K562 (cell line): ENCODE results near the gene MIEF2. TPM values are rescaled to one million over a fixed set of nuclear protein-coding genes. Genes with fewer than 3 reads are reported as not detected.
A peak's percentile ranks its signal among the peaks of the same experiment; 100 is the strongest.

Experiments used
- BDP1 ChIP-seq: IDR thresholded peaks from 3 replicates; pipeline ENCODE4 v1.6.1; 2011; ENCODE audit not compliant: insufficient read length, insufficient read depth
- CREB1 ChIP-seq, 2 experiments: sonication (generic) in 1 of 2; formaldehyde crosslinking in 1 of 2; IDR thresholded peaks; 2 replicates each; pipeline versions ENCODE4 v1.6.1 to v1.8.0; 2012 to 2022; ENCODE audit warnings: inconsistent platforms in 1 of 2, mild to moderate bottlenecking in 1 of 2, missing genetic modification reagents in 1 of 2, moderate library complexity in 1 of 2
- DIDO1 ChIP-seq: fragments of 450-650 bp; IDR thresholded peaks from 2 replicates; pipeline ENCODE4 v1.6.1; 2016; ENCODE audit warnings: low read depth, missing biosample characterization, missing genetic modification characterization
- HDAC2 ChIP-seq: fragments of 450-650 bp; IDR thresholded peaks from 2 replicates; pipeline ENCODE4 v1.6.1; 2016; ENCODE audit warnings: mild to moderate bottlenecking
- HNRNPK ChIP-seq: fragments of 200-400 bp; formaldehyde crosslinking; IDR thresholded peaks from one replicate; pipeline ENCODE4 v1.6.1; 2018; ENCODE audit warnings: mild to moderate bottlenecking, low read depth, low read length; ENCODE audit not compliant: poor library complexity, severe bottlenecking
- PHF21A ChIP-seq: fragments of 450-650 bp; IDR thresholded peaks from 2 replicates; pipeline ENCODE4 v1.6.1; 2017; ENCODE audit warnings: low read depth, borderline replicate concordance
- POLR2A ChIP-seq: fragments of 450-650 bp; conservative IDR thresholded peaks from 2 replicates; pipeline ENCODE4 v1.6.1; 2016
- TBP ChIP-seq: optimal IDR thresholded peaks from 2 replicates; pipeline ENCODE3; 2011; ENCODE audit warnings: low read depth, low read length, improper control_type of control experiment
- ZNF282 ChIP-seq: sonication (generic); formaldehyde crosslinking; IDR thresholded peaks from 2 replicates; pipeline ENCODE4 v1.8.1; 2023; ENCODE audit warnings: missing genetic modification reagents
- polyA plus RNA-seq, 8 experiments: library from polyadenylated mRNA; depleted of rRNA in 4 of 8; stranded (reverse) in 5 of 8; unstranded in 3 of 8; fragments of >200 nt; fragmentation: Nextera tagmentation in 2 of 8; fragmentation: Illumina TruSeq in 1 of 8; extraction: Ambion mirVana in 2 of 8; extraction: Trizol in 1 of 8; gene quantifications; 2 replicates each; pipeline versions ENCODE4 v1.2.1 to v1.2.3, GENCODE V29; 2011 to 2014; ENCODE audit warnings: inconsistent platforms in 1 of 8, missing spikeins in 1 of 8
- total RNA-seq, 7 experiments: library from RNA; depleted of rRNA in 6 of 7; stranded (reverse); fragments of >200 nt in 6 of 7; fragmentation: Illumina TruSeq in 2 of 7; extraction: Trizol in 2 of 7; gene quantifications; 2 replicates each; pipeline versions ENCODE4 v1.2.1 to v1.2.3, GENCODE V29; 2011 to 2021; ENCODE audit warnings: low replicate concordance in 1 of 7
- TF ChIP-seq, protein P1 (sequence below): sonication (generic); formaldehyde crosslinking; IDR thresholded peaks from 2 replicates; pipeline ENCODE4 v1.8.0; 2022; ENCODE audit warnings: mild to moderate bottlenecking, missing genetic modification reagents
- TF ChIP-seq, protein P2 (sequence below), 2 experiments: IDR thresholded peaks; 2 replicates each; pipeline ENCODE4 v1.6.1; 2011; ENCODE audit warnings: borderline replicate concordance in 1 of 2, control low read depth in 1 of 2, low read depth in 1 of 2, low read length in 1 of 2, mild to moderate bottlenecking in 1 of 2, mixed read lengths in 1 of 2, moderate library complexity in 1 of 2; ENCODE audit not compliant: insufficient read depth in 1 of 2, insufficient read length in 1 of 2, poor library complexity in 1 of 2, severe bottlenecking in 1 of 2; ENCODE audit errors: extremely low read depth in 1 of 2
- TF ChIP-seq, protein P3 (sequence below): fragments of 200-800 bp; sonication (Bioruptor generic); IDR thresholded peaks from 2 replicates; pipeline ENCODE4 v1.6.1; 2017; ENCODE audit warnings: missing genetic modification characterization, missing compliant biosample characterization
- TF ChIP-seq, protein P4 (sequence below): fragments of 150-350 bp; conservative IDR thresholded peaks from 2 replicates; pipeline ENCODE4 v1.6.1; 2014; ENCODE audit warnings: low read length
- TF ChIP-seq, protein P5 (sequence below): fragments of 450-650 bp; IDR thresholded peaks from 2 replicates; pipeline ENCODE4 v1.6.1; 2014; ENCODE audit warnings: low read depth, mild to moderate bottlenecking, moderate library complexity, borderline replicate concordance

The MIEF2 gene
- total and polyA plus RNA-seq, 9 of the 15 experiments (the other 6 are each of a cell fraction or from before 2014, with no cell fraction given), result 0.10 to 8.2 (median 2.4) TPM

DNA sequence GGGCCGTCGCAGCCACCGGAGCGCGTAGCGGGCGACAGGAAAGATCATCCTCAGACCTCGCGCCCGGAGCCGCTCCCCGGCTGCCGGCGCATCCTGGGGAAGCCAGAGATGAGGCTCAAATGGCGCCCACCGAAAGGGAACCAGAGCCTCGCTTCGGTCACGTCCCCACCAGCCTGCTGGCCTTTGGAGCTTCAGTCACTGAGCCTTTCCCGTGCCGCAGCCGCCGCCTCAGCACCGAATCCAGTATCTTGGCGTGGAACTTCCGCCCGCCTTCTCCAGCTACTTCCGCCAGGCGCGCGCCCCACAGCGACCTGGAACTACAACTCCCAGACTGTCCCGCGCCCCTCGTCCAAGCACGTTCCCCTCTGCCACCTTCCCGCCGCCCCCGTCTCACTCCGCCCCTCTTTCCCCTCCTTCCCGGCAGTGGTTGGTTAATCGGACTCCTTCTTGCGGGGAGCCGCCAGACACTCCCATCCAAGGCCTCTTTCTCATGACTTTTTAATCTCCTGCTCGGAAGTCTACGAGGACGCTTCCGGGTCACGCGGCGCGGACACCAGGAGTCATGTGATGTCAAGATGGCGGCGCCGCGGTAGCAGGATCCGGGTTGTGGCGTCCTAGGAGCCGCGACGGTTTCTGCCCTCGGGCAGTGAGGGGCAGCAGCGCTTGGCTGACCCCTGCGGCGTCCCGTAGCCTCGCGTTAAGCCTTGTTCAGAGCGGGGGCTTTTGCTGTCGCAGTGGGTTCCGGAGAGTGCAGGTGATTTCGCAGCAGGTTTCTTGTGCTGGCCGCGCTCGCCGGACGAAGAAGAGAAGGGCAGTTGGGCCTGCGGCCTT, 54.5 kb downstream of the MIEF2 start, which contains the start of the genes SMCR8 and TOP3A (continued):
- TF ChIP-seq, protein P1, sequence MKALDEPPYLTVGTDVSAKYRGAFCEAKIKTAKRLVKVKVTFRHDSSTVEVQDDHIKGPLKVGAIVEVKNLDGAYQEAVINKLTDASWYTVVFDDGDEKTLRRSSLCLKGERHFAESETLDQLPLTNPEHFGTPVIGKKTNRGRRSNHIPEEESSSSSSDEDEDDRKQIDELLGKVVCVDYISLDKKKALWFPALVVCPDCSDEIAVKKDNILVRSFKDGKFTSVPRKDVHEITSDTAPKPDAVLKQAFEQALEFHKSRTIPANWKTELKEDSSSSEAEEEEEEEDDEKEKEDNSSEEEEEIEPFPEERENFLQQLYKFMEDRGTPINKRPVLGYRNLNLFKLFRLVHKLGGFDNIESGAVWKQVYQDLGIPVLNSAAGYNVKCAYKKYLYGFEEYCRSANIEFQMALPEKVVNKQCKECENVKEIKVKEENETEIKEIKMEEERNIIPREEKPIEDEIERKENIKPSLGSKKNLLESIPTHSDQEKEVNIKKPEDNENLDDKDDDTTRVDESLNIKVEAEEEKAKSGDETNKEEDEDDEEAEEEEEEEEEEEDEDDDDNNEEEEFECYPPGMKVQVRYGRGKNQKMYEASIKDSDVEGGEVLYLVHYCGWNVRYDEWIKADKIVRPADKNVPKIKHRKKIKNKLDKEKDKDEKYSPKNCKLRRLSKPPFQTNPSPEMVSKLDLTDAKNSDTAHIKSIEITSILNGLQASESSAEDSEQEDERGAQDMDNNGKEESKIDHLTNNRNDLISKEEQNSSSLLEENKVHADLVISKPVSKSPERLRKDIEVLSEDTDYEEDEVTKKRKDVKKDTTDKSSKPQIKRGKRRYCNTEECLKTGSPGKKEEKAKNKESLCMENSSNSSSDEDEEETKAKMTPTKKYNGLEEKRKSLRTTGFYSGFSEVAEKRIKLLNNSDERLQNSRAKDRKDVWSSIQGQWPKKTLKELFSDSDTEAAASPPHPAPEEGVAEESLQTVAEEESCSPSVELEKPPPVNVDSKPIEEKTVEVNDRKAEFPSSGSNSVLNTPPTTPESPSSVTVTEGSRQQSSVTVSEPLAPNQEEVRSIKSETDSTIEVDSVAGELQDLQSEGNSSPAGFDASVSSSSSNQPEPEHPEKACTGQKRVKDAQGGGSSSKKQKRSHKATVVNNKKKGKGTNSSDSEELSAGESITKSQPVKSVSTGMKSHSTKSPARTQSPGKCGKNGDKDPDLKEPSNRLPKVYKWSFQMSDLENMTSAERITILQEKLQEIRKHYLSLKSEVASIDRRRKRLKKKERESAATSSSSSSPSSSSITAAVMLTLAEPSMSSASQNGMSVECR (CRISPR knock-in tag), result peak; percentile 85
- no peak for TF ChIP-seq PHF21A
- TF ChIP-seq POLR2A, result peak; percentile 75
- peak; percentile 74; the same call in 1 of the 2 replicates for TF ChIP-seq HDAC2
- TF ChIP-seq TBP, result peak; percentile 79
- peak; percentile 61; the same call in 1 of the 2 replicates for TF ChIP-seq DIDO1 (tag)
- TF ChIP-seq, protein P2, sequence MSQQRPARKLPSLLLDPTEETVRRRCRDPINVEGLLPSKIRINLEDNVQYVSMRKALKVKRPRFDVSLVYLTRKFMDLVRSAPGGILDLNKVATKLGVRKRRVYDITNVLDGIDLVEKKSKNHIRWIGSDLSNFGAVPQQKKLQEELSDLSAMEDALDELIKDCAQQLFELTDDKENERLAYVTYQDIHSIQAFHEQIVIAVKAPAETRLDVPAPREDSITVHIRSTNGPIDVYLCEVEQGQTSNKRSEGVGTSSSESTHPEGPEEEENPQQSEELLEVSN (IDR thresholded peaks at IDR 0.05; ENCODE audit: borderline replicate concordance in 1 of 2, extremely low read depth in 1 of 2, insufficient read depth in 1 of 2, insufficient read length in 1 of 2, low read depth in 1 of 2, low read length in 1 of 2, poor library complexity in 1 of 2, severe bottlenecking in 1 of 2), result peak; percentile 64 to 77
- peak; percentile 89 for TF ChIP-seq CREB1 (IDR thresholded peaks at IDR 0.05)
- TF ChIP-seq CREB1 (CRISPR knock-in tag; IDR thresholded peaks at IDR 0.05), result no peak; the same call in 1 of the 2 replicates
- no peak for TF ChIP-seq HNRNPK
- no peak for TF ChIP-seq ZNF282 (CRISPR knock-in tag)
- TF ChIP-seq, protein P3, sequence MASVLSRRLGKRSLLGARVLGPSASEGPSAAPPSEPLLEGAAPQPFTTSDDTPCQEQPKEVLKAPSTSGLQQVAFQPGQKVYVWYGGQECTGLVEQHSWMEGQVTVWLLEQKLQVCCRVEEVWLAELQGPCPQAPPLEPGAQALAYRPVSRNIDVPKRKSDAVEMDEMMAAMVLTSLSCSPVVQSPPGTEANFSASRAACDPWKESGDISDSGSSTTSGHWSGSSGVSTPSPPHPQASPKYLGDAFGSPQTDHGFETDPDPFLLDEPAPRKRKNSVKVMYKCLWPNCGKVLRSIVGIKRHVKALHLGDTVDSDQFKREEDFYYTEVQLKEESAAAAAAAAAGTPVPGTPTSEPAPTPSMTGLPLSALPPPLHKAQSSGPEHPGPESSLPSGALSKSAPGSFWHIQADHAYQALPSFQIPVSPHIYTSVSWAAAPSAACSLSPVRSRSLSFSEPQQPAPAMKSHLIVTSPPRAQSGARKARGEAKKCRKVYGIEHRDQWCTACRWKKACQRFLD (CRISPR knock-in tag), result peak; percentile 56; the same call in 1 of the 2 replicates
- TF ChIP-seq, protein P4, sequence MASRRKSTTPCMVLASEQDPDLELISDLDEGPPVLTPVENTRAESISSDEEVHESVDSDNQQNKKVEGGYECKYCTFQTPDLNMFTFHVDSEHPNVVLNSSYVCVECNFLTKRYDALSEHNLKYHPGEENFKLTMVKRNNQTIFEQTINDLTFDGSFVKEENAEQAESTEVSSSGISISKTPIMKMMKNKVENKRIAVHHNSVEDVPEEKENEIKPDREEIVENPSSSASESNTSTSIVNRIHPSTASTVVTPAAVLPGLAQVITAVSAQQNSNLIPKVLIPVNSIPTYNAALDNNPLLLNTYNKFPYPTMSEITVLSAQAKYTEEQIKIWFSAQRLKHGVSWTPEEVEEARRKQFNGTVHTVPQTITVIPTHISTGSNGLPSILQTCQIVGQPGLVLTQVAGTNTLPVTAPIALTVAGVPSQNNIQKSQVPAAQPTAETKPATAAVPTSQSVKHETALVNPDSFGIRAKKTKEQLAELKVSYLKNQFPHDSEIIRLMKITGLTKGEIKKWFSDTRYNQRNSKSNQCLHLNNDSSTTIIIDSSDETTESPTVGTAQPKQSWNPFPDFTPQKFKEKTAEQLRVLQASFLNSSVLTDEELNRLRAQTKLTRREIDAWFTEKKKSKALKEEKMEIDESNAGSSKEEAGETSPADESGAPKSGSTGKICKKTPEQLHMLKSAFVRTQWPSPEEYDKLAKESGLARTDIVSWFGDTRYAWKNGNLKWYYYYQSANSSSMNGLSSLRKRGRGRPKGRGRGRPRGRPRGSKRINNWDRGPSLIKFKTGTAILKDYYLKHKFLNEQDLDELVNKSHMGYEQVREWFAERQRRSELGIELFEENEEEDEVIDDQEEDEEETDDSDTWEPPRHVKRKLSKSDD, result no peak
- TF ChIP-seq BDP1, result no peak
- TF ChIP-seq, protein P5, sequence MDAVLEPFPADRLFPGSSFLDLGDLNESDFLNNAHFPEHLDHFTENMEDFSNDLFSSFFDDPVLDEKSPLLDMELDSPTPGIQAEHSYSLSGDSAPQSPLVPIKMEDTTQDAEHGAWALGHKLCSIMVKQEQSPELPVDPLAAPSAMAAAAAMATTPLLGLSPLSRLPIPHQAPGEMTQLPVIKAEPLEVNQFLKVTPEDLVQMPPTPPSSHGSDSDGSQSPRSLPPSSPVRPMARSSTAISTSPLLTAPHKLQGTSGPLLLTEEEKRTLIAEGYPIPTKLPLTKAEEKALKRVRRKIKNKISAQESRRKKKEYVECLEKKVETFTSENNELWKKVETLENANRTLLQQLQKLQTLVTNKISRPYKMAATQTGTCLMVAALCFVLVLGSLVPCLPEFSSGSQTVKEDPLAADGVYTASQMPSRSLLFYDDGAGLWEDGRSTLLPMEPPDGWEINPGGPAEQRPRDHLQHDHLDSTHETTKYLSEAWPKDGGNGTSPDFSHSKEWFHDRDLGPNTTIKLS, result peak; percentile 79
